HAP-1 (cell line): ENCODE measurements around the gene CARF.
"Not testable (repeated sequence)": the region's sequence is repeated elsewhere in the genome, so short reads cannot be mapped to it uniquely, and the experiment has no call there.

Experiments used
- DNase-seq, 2 experiments: peaks; one replicate each; pipeline ENCODE4 v3.0.0-alpha.2; 2016 to 2020; ENCODE audit warnings: low spot score in 2 of 2
- H3K27me3 ChIP-seq: fragments of 250-450 bp; sonication (Bioruptor Pico); 2 replicates; pipeline ENCODE4 v1.5.1; 2020; ENCODE audit warnings: low read depth, mild to moderate bottlenecking, moderate library complexity
- H3K36me3 ChIP-seq: fragments of 250-450 bp; sonication (Bioruptor Pico); replicated peaks from 2 replicates; pipeline ENCODE4 v1.5.1; 2020; ENCODE audit warnings: mild to moderate bottlenecking
- H3K4me1 ChIP-seq: fragments of 250-450 bp; sonication (Bioruptor Pico); 2 replicates; pipeline ENCODE4 v1.5.1; 2020; ENCODE audit warnings: mild to moderate bottlenecking
- H3K4me3 ChIP-seq: fragments of 250-450 bp; sonication (Bioruptor Pico); 2 replicates; pipeline ENCODE4 v1.5.1; 2020; ENCODE audit warnings: mild to moderate bottlenecking, moderate library complexity
- H3K9me3 ChIP-seq: fragments of 250-450 bp; sonication (Bioruptor Pico); 2 replicates; pipeline ENCODE4 v1.5.1; 2020; ENCODE audit warnings: mild to moderate bottlenecking, moderate library complexity
- in situ Hi-C: fragments of 300-500 bp; cut with MboI; formaldehyde crosslinking; loops from 3 replicates; pipeline ENCODE4 v1.14.3; 2020; ENCODE audit warnings: low sequenced_read_pairs, inconsistent platforms, mixed read lengths

Gene CARF

GRCh38 chr2:202911203-202911511 lies 918 bp upstream of the CARF start:
- in situ Hi-C loops: no loop called here
- peaks cover 8% of the 10 kb centered on the region for H3K36me3 ChIP-seq
- peak overlapping the region; percentile 61 for H3K4me3 ChIP-seq
- H3K9me3 ChIP-seq: no peaks in the 10 kb centered on the region
- DNase-seq: no peak
- H3K27me3 ChIP-seq: no peaks in the 10 kb centered on the region
- H3K4me1 ChIP-seq: 0 out of 2 replicates have a peak, but pooled peaks cover 5% of the 10 kb centered on the region

GRCh38 chr2:202912342-202913201 lies 497 bp downstream of the CARF start:
- DNase-seq, H3K36me3 ChIP-seq, in situ Hi-C loops: not testable (repeated sequence)

GRCh38 chr2:202918860-202919259 lies 6.8 kb downstream of the CARF start:
- no peak for DNase-seq
- H3K4me3 ChIP-seq: no peak overlapping the region
- peaks cover 7% of the 10 kb centered on the region; the same call in 1 of the 2 replicates for H3K9me3 ChIP-seq
- H3K27me3 ChIP-seq: no peaks in the 10 kb centered on the region
- peaks cover under 1% of the 10 kb centered on the region for H3K4me1 ChIP-seq
- 0 out of 2 replicates have a peak, but pooled peaks cover 8% of the 10 kb centered on the region for H3K36me3 ChIP-seq
- in situ Hi-C loops: no loop called here

More at GRCh38 chr2:202912342-202913201, 497 bp downstream of the CARF start:
- H3K4me1 ChIP-seq, H3K27me3 ChIP-seq, H3K9me3 ChIP-seq: not testable (repeated sequence)
- H3K4me3 ChIP-seq: peak overlapping the region; percentile 61

DNA sequence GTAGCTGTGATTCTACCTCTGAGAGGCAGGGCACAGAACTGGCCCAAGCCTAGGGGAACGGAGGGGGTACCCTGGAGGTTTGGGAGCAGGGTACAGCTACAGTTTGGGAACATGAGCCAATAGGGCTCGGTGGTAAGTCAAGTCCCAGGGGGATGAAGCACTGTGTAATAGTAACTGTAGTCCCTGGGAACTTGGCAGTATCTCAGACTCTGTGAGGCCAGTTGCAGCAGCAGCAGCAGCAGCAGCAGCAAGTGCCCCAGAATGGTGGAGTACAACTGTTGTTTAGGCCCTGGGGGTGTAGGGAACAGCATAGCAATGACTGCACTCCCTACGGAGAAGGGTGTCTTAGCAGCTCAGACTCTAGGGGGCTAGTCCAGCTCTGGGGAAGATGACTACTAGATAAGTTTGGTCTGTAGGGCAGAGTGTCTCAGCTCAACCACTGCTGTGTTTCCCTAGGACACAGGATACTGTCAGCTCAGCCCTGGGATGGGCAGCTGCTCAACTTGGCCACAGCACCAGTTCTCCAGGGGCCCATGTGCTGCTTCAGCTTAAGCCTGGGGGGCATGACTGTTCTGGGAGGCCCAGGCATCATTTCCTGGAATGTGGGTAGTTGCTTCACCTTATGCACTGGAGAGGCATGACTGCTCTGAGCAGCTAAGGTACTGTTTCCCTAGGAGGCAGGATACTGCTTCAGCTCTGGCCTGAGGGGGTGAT lies 20.5 kb downstream of the CARF start:
- no peaks in the 10 kb centered on the region for H3K4me1 ChIP-seq
- no peak overlapping the region for H3K4me3 ChIP-seq
- in situ Hi-C loops: no loop called here
- no peak for DNase-seq
- H3K36me3 ChIP-seq: no peaks in the 10 kb centered on the region
- H3K27me3 ChIP-seq: no peaks in the 10 kb centered on the region
- H3K9me3 ChIP-seq: no peaks in the 10 kb centered on the region

GRCh38 chr2:202933139-202933510 lies 21.1 kb downstream of the CARF start:
- no peak for DNase-seq
- Histone ChIP-seq H3K9me3 (no peaks in the 10 kb centered on the region), H3K4me3 (no peak overlapping the region), H3K27me3 (no peaks in the 10 kb centered on the region), H3K36me3 (no peaks in the 10 kb centered on the region), H3K4me1 (no peaks in the 10 kb centered on the region)
- in situ Hi-C loops: no loop called here

- Histone ChIP-seq H3K9me3 (no peaks in the 10 kb centered on the region), H3K36me3 (no peaks in the 10 kb centered on the region), H3K27me3 (no peaks in the 10 kb centered on the region), H3K4me3 (no peak overlapping the region), H3K4me1 (no peaks in the 10 kb centered on the region)
- in situ Hi-C loops: no loop called here
- DNase-seq: no peak
Measured at GRCh38 chr2:202933958-202934357, 21.9 kb downstream of the CARF start.

DNA sequence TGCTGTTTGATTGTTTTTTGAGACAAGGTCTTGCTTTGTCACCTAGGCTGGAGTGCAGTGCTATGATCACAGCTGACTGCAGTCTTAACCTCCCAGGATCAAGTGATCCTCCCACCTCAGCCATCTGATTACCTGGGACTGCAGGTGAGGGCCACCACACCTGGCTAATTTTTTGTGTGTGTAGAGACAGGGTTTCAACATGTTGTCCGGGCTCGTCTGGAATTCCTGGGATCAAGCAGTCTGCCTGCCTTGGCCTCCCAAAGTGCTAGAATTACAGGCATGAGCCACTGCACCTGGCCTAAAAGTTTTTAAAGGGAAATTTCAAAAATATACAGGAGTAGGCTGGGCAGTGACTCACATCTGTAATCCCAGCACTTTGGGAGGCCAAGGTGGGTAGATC lies 22.4 kb downstream of the CARF start:
- Histone ChIP-seq H3K36me3 (no peaks in the 10 kb centered on the region), H3K9me3 (no peaks in the 10 kb centered on the region), H3K4me3 (no peak overlapping the region), H3K4me1 (no peaks in the 10 kb centered on the region), H3K27me3 (no peaks in the 10 kb centered on the region)
- no peak for DNase-seq
- in situ Hi-C loops: no loop called here

DNA sequence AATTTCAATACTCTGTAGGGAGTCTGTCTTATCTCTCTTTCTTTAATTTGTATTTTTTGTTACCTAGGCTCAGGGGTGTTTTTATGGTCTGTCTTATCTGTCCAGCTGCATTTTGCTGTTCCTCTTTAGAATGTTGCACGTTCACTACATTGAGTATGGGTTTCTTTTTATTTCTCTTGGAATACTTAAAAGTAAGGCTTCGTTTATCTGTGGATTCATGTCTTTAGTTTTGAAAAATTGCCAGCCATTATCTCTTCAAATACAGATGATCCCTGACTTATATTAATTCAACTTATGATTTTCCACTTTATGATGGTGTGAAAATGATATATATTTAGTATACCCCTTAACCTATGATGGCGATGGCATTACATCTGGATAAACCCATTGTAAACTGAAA lies 26.9 kb downstream of the CARF start:
- no peaks in the 10 kb centered on the region for H3K36me3 ChIP-seq

GRCh38 chr2:202941771-202942170 lies 29.7 kb downstream of the CARF start:
- Histone ChIP-seq H3K27me3 (no peaks in the 10 kb centered on the region), H3K36me3 (no peaks in the 10 kb centered on the region), H3K9me3 (no peaks in the 10 kb centered on the region), H3K4me3 (no peak overlapping the region), H3K4me1 (no peaks in the 10 kb centered on the region)
- DNase-seq: no peak
- in situ Hi-C loops: no loop called here

More for the DNA sequence above, 26.9 kb downstream of the CARF start:
- Histone ChIP-seq H3K4me3 (no peak overlapping the region), H3K27me3 (no peaks in the 10 kb centered on the region), H3K4me1 (no peaks in the 10 kb centered on the region), H3K9me3 (no peaks in the 10 kb centered on the region)
- in situ Hi-C loops: no loop called here
- no peak for DNase-seq

DNA sequence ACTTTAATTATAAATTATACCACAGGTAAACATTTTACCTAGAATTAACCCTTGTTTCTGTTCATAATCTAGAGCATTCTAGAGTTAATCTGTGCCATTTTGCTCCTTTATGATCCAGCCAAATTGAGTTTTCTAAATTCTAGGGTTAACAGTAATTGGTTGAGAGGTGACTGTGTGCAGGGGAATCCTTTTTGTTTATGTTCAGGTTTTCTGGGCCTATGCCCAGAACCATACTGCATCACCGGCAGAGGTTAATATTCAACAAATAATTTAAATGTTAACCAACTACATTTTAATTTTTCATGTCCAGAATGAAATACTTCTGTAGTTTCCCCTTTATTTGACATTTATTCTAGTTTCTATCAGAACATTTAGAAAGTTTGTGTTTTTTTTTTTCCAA lies 32.3 kb downstream of the CARF start:
- DNase-seq: no peak
- in situ Hi-C loops: no loop called here
- no peaks in the 10 kb centered on the region for H3K36me3 ChIP-seq

DNA sequence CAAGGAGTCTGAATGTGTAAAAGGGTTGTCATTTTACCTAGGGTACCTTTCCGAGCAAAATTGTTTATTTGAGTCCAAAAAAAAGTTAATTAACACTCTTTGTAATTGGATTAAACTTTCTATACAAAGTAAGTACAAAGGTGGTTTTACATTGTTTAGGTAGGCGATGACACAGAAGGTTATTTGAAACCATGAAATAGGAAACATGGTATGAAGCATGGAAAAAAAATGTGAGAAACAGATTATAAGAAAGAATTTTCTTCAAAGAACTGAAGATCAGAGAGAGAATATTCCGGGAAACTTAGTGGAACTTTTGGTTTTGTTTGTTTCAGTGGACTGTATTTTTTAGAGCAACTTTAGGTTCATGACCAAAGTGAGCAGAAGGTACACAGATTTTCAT lies 32.7 kb downstream of the CARF start:
- Histone ChIP-seq H3K4me1 (no peaks in the 10 kb centered on the region), H3K27me3 (no peaks in the 10 kb centered on the region), H3K36me3 (no peaks in the 10 kb centered on the region), H3K9me3 (0 out of 2 replicates have a peak, but pooled peaks cover 3% of the 10 kb centered on the region), H3K4me3 (no peak overlapping the region)
- in situ Hi-C loops: no loop called here
- no peak for DNase-seq

More for the DNA sequence above, 32.3 kb downstream of the CARF start:
- Histone ChIP-seq H3K4me3 (no peak overlapping the region), H3K4me1 (no peaks in the 10 kb centered on the region), H3K27me3 (no peaks in the 10 kb centered on the region), H3K9me3 (0 out of 2 replicates have a peak, but pooled peaks cover 3% of the 10 kb centered on the region)

DNA sequence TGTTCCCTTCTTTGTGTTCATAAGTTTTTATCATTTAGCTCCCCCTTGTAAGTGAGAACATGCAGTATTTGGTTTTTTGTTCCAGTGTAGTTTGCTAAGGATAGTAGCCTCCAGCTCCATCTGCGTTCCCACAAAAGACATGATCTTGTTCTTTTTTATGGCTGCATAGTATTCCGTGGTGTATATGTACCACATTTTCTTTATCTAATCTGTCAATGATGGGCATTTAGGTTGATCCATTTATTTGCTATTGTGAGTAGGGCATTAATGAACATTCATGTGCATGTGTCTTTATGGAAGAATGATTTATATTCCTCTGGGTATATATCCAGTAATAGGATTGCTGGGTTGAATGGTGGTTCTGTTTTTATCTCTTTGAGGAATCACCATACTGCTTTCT lies 33.4 kb downstream of the CARF start:
- in situ Hi-C loops: no loop called here
- Histone ChIP-seq H3K4me1 (no peaks in the 10 kb centered on the region), H3K36me3 (no peaks in the 10 kb centered on the region), H3K4me3 (no peak overlapping the region), H3K9me3 (0 out of 2 replicates have a peak, but pooled peaks cover 3% of the 10 kb centered on the region), H3K27me3 (no peaks in the 10 kb centered on the region)
- DNase-seq: no peak

GRCh38 chr2:202949333-202949732 lies 37.3 kb downstream of the CARF start:
- H3K4me3 ChIP-seq, H3K27me3 ChIP-seq, in situ Hi-C loops, DNase-seq, H3K9me3 ChIP-seq, H3K4me1 ChIP-seq, H3K36me3 ChIP-seq: not testable (repeated sequence)

DNA sequence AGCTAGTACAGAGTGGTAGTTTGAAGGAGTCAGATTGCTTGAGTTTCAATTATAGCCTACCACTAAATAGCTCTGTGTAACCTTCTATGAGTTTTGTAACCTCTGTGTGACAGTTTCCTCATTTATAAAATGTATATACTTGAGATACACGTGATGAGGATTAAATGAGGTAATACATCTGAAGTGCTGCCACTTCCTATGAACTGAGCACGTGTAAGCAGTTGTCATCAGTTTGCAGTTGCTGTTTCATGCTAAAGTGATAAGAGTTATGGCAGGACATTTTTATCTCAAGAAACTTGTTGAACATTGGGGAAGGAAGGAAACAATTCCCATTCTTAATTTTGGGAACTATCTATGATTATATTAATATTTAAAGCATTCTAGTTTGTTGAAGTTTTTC lies 38.5 kb downstream of the CARF start:
- in situ Hi-C loops: no loop called here
- Histone ChIP-seq H3K4me1 (no peaks in the 10 kb centered on the region), H3K9me3 (0 out of 2 replicates have a peak, but pooled peaks cover 3% of the 10 kb centered on the region), H3K36me3 (no peaks in the 10 kb centered on the region), H3K4me3 (no peak overlapping the region), H3K27me3 (no peaks in the 10 kb centered on the region)
- DNase-seq: no peak
